ENCODE data around the gene ADCK1.
"Not testable (repeated sequence)": the region's sequence is repeated elsewhere in the genome, so short reads cannot be mapped to it uniquely, and the experiment has no call there.

ADCK1 gene

GRCh38 chr14:77918448-77918847 lies 118.5 kb downstream of the ADCK1 start:
- Mint-ChIP-seq H3K9me3 (no peaks in the 10 kb centered on the region), H3K4me1 (no peaks in the 10 kb centered on the region), H3K27ac (no peak overlapping the region), H3K36me3 (no peaks in the 10 kb centered on the region), H3K4me3 (no peak overlapping the region)
- ATAC-seq (no peak), DNase-seq (ENCODE audit: low spot score in 2 of 2) (no peak)

- ATAC-seq (no peak), DNase-seq (ENCODE audit: low spot score in 2 of 2) (no peak)
- Mint-ChIP-seq H3K27ac (no peak overlapping the region), H3K9me3 (no peaks in the 10 kb centered on the region), H3K4me1 (no peaks in the 10 kb centered on the region), H3K4me3 (no peak overlapping the region), H3K36me3 (no peaks in the 10 kb centered on the region)
Measured at GRCh38 chr14:77920312-77920711, 120.4 kb downstream of the ADCK1 start.

GRCh38 chr14:77921818-77922217 lies 121.9 kb downstream of the ADCK1 start:
- Mint-ChIP-seq H3K9me3 (no peaks in the 10 kb centered on the region), H3K4me1 (no peaks in the 10 kb centered on the region), H3K27ac (no peak overlapping the region), H3K36me3 (no peaks in the 10 kb centered on the region), H3K4me3 (no peak overlapping the region)
- no peak for DNase-seq (ENCODE audit: low spot score in 2 of 2)
- no peak for ATAC-seq

GRCh38 chr14:77923131-77923936 lies 123.4 kb downstream of the ADCK1 start:
- DNase-seq (ENCODE audit: low spot score in 2 of 2) (no peak), ATAC-seq (no peak)
- Mint-ChIP-seq H3K36me3 (peaks cover 6% of the 10 kb centered on the region), H3K27ac (no peak overlapping the region), H3K9me3 (no peaks in the 10 kb centered on the region), H3K4me3 (no peak overlapping the region), H3K4me1 (no peaks in the 10 kb centered on the region)

GRCh38 chr14:77924141-77924948 lies 124.4 kb downstream of the ADCK1 start:
- ATAC-seq: no peak
- DNase-seq (ENCODE audit: low spot score in 2 of 2): no peak
- Mint-ChIP-seq H3K27ac (no peak overlapping the region), H3K4me3 (no peak overlapping the region), H3K9me3 (no peaks in the 10 kb centered on the region), H3K4me1 (no peaks in the 10 kb centered on the region), H3K36me3 (peaks cover 6% of the 10 kb centered on the region)

- Mint-ChIP-seq H3K27ac (peak overlapping the region; percentile 46), H3K9me3 (no peaks in the 10 kb centered on the region), H3K4me3 (no peak overlapping the region), H3K4me1 (no peaks in the 10 kb centered on the region), H3K36me3 (peaks cover 6% of the 10 kb centered on the region)
- no peak for DNase-seq (ENCODE audit: low spot score in 2 of 2)
- ATAC-seq: no peak
Measured at GRCh38 chr14:77926942-77927341, 127.0 kb downstream of the ADCK1 start.

GRCh38 chr14:77931441-77931840 lies 131.5 kb downstream of the ADCK1 start:
- Mint-ChIP-seq H3K27ac (no peak overlapping the region), H3K36me3 (peaks cover 6% of the 10 kb centered on the region), H3K4me1 (peaks cover 7% of the 10 kb centered on the region), H3K4me3 (no peak overlapping the region), H3K9me3 (peaks cover 6% of the 10 kb centered on the region)
- no peak for ATAC-seq
- no peak for DNase-seq (ENCODE audit: low spot score in 2 of 2)

- H3K27ac Mint-ChIP-seq: no peak overlapping the region
- H3K4me1 Mint-ChIP-seq: peaks cover 7% of the 10 kb centered on the region
- H3K4me3 Mint-ChIP-seq: no peak overlapping the region
- ATAC-seq: no peak
- H3K36me3 Mint-ChIP-seq: no peaks in the 10 kb centered on the region
- peaks cover 6% of the 10 kb centered on the region for H3K9me3 Mint-ChIP-seq
- no peak for DNase-seq (ENCODE audit: low spot score in 2 of 2)
Measured at GRCh38 chr14:77936138-77936639, 136.3 kb downstream of the ADCK1 start.

- DNase-seq (ENCODE audit: low spot score in 2 of 2) (no peak), ATAC-seq (no peak)
- H3K4me3 Mint-ChIP-seq: no peak overlapping the region
- H3K4me1 Mint-ChIP-seq: no peaks in the 10 kb centered on the region
- H3K27ac Mint-ChIP-seq: no peak overlapping the region
- no peaks in the 10 kb centered on the region for H3K36me3 Mint-ChIP-seq
- H3K9me3 Mint-ChIP-seq: peaks cover 7% of the 10 kb centered on the region
Measured at GRCh38 chr14:77947372-77947771, 147.5 kb downstream of the ADCK1 start.

- no peaks in the 10 kb centered on the region for H3K36me3 Mint-ChIP-seq
- H3K4me1 Mint-ChIP-seq: no peaks in the 10 kb centered on the region
- H3K9me3 Mint-ChIP-seq: peaks cover 7% of the 10 kb centered on the region
- no peak overlapping the region for H3K27ac Mint-ChIP-seq
- DNase-seq (ENCODE audit: low spot score in 2 of 2): no peak
- no peak overlapping the region for H3K4me3 Mint-ChIP-seq
- ATAC-seq: no peak
Measured at GRCh38 chr14:77950371-77951063, 150.6 kb downstream of the ADCK1 start.

GRCh38 chr14:77955816-77956484 lies 156.0 kb downstream of the ADCK1 start:
- H3K36me3 Mint-ChIP-seq: no peaks in the 10 kb centered on the region
- no peaks in the 10 kb centered on the region for H3K4me1 Mint-ChIP-seq
- ATAC-seq: no peak
- DNase-seq (ENCODE audit: low spot score in 2 of 2): no peak
- no peak overlapping the region for H3K4me3 Mint-ChIP-seq
- no peaks in the 10 kb centered on the region for H3K9me3 Mint-ChIP-seq
- H3K27ac Mint-ChIP-seq: no peak overlapping the region

- H3K36me3 Mint-ChIP-seq: not testable (repeated sequence)
Measured at GRCh38 chr14:77959686-77960085, 159.8 kb downstream of the ADCK1 start.

GRCh38 chr14:77961847-77962580 lies 162.1 kb downstream of the ADCK1 start:
- Mint-ChIP-seq H3K4me3 (no peak overlapping the region), H3K4me1 (no peaks in the 10 kb centered on the region), H3K36me3 (no peaks in the 10 kb centered on the region), H3K9me3 (no peaks in the 10 kb centered on the region), H3K27ac (no peak overlapping the region)
- DNase-seq (ENCODE audit: low spot score in 2 of 2): no peak
- no peak for ATAC-seq

More at GRCh38 chr14:77959686-77960085, 159.8 kb downstream of the ADCK1 start:
- not testable (repeated sequence) for ATAC-seq; H3K9me3 Mint-ChIP-seq; H3K4me3 Mint-ChIP-seq; H3K27ac Mint-ChIP-seq; H3K4me1 Mint-ChIP-seq; DNase-seq (ENCODE audit: low spot score in 2 of 2)

GRCh38 chr14:77962731-77963520 lies 163.0 kb downstream of the ADCK1 start:
- H3K27ac Mint-ChIP-seq: no peak overlapping the region
- H3K36me3 Mint-ChIP-seq: no peaks in the 10 kb centered on the region
- DNase-seq (ENCODE audit: low spot score in 2 of 2) (no peak), ATAC-seq (no peak)
- no peaks in the 10 kb centered on the region for H3K9me3 Mint-ChIP-seq
- no peak overlapping the region for H3K4me3 Mint-ChIP-seq
- no peaks in the 10 kb centered on the region for H3K4me1 Mint-ChIP-seq
